HG03457 (cell line): ENCODE results near the gene ANLN.
"Not testable (repeated sequence)": the region's sequence is repeated elsewhere in the genome, so short reads cannot be mapped to it uniquely, and the experiment has no call there.

Source experiments
- ATAC-seq: cut with Tn5 transposase; IDR thresholded peaks from one replicate; pipeline ENCODE4 v1.9.1; 2021; ENCODE audit warnings: moderate number of reproducible peaks; ENCODE audit not compliant: unreplicated experiment

Gene ANLN

DNA sequence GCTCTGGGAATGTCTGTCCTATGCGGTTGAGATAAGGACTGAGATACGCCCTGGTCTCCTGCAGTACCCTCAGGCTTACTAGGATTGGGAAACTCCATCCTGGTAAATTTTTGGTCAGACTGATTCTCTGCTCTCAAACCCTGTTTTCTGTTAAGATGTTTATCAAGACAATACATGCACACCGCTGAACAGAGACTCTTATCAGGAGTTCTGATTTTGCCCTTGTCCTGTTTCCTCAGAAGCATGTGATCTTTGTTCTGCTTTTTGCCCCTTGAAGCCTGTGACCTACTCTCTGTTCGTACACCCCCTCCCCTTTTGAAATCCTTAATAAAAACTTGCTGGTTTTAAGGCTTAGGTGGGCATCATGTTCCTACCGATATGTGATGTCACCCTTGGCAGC is 76.3 kb downstream of the ANLN start:
- ATAC-seq: not testable (repeated sequence)

DNA sequence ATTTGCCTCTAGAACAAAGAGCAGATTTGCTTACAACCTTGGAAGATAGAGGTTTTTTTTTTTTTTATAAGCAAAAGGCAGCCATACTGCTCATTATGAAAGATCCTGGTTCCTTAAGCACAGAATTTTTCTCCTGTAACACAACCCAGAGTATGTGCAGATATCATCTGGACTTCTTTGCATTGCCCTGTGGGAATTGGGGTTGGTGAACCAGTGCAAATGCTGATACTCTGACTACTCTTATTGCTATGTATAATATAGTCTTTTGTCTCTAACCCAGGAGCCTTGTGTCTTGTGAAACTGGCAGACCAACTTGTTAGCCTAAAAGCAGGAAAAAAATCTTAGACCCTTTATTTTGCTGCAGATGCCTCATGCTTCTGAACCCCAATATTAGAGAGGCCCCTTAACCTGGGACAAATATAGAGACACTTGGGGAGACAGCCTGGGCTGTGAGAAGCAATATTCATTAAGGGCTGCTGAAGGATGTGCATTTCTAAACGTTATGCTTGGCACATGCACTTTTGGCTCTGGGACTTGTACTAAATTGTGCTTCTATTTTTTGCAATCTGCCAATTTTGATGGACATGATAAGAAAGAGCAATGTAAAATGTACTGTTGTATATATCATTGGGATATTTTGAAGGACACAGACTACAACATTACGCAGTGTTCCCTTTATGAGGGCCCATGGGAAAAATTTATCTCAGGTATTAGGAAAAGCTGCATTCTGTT is 78.9 kb downstream of the ANLN start:
- ATAC-seq: no peak

DNA sequence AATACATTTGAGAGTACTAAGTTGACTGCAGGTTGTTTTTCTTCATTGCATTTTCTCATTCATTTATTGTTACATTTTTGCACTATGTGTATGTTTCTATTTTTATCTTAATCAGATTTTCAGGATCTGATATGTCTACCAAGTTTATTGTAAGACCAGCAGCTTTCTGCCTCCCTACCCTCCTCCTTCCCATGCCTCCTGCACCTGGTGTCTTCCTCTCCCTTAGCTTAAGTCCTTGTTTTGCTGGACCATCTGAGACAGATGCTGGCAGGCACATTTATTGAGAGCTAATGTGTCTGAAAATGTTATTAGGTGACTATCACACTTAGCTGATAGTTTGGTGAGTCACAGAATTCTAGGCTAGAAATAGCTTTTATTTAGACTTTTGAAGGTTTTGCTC is 79.6 kb downstream of the ANLN start:
- no peak for ATAC-seq

DNA sequence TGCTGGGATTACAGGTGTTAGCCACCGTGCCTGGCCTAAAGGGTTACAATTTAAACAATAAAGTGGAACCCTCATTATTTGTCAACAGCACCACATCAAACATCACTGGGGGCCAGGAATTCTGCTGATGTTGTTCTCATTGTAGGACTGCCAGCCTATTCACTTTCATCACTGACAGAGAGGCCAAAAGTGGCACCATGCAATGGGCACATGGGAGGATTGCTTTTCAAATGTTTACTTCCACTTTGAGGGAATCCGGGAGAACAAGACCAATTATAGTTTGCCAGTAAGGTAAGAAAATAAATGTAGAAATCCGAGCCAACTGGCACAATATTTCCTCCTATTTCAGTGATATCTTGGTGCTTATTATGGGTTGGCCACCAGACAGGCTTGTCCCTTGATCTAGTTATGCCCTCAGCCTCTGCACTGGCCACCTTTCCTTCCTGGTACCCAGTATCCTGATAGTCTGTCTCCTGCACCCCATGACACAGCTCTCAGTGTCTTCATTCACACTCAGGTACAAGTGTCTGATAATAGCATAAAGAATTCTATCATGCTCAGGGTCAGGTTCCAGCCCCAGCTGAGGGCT is 82.6 kb downstream of the ANLN start:
- no peak for ATAC-seq

DNA sequence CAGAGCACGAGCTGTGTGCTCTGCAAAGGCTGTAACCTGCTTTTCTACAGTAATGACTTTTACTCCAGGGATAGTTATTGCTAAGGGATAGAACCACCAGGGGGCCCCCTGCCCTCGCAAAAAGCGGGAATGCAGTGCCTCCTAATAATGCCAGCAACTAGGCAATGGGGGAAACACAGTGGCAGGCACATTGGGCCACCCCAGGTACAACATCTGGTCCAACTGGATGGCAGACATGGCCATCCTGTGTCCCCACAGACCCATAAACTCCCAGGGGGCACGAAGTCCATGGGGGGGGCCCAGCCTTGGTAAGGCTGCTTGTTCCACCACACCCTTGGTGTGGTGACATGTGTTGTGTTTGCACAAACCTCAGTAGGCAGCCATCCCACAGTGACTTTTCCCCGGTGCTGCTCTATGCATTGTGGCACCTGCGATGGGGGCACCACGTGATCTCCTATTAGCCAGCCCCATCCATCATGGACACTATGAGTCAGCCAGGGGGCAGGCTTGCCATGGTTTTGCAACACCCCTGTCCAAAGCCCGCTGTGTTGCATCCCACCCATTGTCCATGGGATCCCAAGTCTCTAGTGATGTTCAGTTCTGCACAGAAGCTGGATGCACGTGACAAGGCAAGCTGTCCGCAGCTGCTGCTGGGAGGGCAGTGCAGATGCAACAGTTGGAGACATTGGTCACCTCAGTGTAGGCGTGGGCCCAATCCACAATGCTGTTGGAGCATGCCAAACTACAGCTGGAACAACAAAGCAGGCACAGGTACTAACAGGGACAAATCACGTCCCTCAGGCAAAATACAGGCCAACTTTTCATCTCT is 84.0 kb downstream of the ANLN start:
- no peak for ATAC-seq

DNA sequence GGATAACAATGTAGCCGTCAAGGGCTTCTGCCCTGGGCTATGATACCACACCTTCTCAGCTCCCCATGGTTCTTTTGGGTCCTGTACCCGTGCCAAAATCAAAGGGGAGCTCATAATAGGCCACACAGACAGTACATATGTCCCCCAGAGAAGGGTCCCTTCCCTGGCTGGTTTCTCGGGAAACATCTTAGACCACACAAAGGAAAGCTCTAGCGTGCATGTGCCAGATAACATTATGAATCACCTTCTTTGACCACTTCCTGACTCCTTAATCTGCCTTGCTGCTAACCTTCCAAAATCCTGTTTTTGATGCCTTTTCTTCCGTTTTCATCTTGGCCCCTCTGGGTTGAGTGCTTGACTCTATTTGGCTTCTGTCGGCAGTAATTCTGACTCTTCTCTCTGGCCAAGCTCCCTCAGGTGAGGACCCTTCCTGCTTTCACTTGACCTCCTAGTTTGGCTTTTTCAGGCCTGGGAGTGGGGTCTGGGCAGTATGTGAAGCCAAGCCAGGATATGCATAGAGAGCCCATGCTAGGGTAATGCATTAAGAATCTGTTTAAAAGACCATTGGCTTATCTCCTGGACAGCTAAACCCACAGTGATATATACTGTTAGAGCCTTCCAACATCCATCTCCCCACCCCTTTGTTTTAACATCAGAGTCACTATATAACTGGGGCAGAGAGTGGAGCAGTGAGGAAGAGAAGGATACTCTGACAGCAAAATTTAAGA is 84.8 kb downstream of the ANLN start:
- no peak for ATAC-seq

DNA sequence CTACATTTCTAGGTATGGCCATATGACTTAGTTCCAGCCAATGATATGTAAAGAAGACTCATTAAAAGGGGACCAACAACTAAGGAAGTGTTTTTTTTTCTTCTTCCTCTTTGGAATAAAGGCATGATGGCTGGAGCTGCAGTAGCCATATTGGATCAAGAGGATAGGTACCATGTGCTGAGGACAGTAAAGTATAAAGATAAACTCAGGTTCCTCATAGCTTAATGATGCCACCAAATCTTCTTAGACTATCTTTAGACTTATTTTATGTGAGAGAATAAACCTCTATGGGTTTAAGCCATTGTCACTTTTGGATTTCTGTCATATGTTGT is 85.3 kb downstream of the ANLN start:
- ATAC-seq: no peak

DNA sequence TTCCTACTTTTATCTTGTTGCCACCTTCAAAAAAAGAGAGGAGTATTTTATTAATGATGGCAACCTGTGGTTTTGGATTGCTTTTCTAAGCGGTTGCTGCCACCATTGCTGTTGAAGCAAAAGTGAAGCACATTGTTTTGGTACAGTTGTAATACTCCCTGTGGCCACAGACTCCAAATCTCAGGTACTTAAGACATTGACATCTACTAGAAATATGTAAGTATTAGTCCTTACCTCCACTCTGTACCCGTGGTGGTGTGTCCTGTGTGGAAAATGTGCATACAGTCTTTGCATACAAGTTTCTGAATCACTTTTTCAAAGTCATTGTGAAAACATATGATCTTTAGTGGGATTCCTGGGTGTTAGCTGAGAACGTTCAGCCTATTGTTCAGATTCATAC is 85.7 kb downstream of the ANLN start:
- ATAC-seq: no peak

DNA sequence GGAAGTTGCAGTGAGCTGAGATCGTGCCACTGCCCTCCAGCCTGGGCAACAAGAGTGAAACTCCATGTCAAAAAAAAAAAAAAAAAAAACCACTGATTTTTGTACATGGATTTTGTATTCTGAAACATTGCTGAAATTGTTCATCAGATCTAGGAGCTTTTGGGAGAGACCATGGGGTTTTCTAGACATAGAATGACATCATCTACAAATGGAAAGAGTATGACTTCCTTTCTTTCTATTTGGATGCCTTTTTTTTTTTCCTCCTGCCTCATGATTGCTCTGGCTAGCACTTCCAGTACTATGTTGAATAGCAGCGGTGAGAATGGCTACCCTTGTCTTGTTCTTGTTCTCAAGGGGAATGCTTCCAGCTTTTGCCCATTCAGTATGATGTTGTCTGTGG is 89.1 kb downstream of the ANLN start:
- no peak for ATAC-seq

DNA sequence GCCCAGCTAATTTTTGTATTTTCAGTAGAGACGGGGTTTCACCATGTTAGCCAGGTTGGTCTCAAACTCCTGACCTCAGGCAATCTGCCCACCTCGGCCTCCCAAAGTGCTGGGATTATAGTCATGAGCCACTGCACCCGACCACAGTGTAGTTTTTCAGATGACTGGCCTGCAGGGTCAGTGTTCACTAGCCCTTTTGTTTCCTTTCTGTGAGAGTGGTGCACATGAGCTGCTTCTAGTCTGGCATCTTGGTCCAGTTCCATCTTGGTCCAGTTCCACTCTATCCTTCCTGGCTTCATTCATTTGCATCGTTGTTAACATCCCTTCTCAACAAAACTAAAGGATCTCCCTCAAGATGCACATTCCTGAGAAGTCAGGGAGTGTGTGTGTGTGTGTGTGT is 94.2 kb downstream of the ANLN start:
- ATAC-seq: not testable (repeated sequence)

DNA sequence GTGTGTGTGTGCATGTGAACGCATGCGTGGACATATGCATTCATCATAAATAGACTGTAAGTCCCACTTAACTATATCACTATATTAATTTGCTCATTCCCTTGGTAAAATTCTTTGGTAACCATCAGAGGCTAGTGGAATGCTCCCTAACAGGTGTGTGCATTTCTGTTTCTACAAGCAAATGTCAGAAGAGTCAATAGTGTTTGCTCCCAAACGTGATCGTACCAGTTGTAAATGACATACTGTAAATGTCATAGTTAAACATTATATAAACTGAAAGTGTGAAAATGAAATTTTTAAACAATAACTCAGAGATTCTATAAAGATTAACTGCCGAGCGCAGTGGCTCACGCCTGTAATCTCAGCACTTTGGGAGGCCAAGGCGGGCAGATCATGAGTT is 94.6 kb downstream of the ANLN start:
- no peak for ATAC-seq

DNA sequence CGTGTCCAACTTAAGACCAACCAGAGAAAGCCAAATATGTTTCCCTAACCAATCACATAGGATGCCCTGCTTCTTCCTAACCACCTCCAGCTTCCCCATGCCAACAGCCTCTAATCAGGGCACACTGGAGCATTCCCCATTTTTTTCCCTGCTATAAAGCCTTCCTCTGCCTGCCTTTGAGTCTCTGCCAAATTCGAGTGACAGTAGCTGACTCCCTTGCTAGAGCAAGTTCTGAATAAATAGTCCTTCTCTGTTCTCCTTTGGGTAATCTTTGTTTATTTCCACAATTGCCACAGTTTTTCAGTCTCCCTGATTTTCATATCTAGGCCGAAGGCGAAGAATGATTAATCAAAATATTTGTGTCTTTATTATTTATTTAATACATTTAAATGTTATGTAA is 96.7 kb downstream of the ANLN start:
- ATAC-seq: no peak

DNA sequence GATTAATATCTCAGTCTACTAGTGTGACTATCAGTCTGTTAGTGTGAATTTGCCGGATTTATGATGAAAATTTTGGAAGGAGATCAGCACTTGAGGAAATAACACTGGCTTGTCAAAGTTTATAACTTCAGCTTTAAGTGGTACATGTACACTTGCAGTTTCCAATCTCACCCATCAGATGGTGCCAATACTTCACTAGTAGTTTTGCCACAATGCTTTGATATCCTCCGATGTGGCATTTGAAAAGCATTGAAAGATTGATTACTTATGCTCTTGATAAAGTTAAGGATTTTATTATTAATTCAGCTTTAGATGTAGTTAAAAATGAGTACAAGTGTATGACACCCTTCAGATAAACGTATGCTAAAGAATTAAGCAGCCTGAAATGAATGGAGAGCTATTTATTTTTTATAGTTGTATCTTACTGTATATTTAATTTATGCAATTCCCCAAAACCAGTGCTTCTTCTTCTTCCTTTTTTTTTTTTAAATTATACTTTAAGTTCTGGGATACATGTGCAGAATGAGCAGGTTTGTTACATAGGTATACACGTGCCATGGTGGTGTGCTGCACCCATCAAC is 98.2 kb downstream of the ANLN start:
- no peak for ATAC-seq

DNA sequence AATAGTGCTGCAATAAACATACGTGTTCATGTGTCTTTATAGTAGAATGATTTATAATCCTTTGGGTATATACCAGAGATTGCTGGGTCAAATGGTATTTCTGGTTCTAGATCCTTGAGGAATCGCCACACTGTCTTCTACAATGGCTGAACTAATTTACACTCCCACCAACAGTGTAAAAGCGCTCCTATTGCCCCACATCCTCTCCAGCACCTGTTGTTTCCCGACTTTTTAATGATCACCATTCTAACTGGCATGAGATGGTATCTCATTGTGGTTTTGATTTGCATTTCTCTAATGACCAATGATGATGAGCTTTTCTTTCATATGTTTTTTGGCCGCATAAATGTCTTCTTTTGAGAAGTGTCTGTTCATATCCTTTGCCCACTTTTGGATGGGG is 99.0 kb downstream of the ANLN start:
- ATAC-seq: not testable (repeated sequence)

DNA sequence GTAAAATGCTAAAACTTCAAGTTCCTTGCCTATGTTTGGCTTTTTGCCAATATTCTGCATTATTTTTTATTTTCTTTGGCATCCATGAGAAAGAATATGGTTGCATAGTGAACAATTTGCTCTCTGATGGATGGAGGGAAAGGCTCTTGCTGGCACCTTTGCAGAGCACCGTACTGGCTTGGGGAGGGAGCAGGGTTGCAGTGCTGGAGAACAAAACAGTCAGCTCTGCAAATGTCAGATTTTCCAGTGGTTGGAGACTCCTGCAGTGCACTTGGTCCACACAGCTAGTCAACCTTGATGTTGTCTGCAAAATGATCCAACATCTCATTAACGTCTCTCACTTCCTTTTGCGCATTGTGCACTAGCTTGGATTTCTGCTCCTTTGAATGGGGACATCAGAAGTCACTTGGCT is 100.8 kb downstream of the ANLN start:
- no peak for ATAC-seq

DNA sequence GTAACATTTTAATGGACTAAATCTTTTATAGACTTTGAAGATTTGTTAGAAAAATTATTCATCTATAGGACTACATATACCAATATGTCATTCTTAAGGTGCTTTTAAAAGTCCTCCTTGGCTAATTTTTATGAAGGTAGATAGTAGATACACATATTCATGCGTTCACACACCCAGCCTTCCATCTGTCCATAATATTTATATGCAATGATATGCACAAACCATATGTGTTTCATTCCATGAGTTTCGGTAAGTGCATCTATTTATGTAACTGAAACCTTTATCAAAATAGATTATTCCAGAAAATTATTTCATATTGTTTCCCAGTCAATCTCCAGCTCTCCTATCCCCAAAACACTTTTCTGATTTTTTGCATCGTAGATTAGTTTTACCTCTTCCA is 101.7 kb downstream of the ANLN start:
- ATAC-seq: no peak

DNA sequence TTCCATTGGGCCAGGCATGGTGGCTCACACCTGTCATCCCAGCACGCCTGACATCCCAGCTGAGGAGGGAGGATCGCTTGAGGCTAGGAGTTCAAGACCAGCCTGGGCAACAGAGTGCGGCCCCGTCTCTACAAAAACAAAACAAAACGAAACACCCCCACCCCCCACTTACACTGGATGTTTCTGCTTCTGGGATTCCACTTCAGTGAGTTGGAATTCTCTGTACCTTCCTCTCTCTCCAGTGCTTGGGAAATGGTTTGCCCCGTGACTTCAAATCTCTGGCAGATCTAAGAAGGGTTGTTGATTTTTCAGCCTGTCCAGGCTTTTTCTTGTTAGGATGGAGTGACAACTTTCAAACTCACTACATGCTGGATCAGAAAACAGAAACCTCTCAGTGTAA is 106.9 kb downstream of the ANLN start:
- ATAC-seq: no peak

DNA sequence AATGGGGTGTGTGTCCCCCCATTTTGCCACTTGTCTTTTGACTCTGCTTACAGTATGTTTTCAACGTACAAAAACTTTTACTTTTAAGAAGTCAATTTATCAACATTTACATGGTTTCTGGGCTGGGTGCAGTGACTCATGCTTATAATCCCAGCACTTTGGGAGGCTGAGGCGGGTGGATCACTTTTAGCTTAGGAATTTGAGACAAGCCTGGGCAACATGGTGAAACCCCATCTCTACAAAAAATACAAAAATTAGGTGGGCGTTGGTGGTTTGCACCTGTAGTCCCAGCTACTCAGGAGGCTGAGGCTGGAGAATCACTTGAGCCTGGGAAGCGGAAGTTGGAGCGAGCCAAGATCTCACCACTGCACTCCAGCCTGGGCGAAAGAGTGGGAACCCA is 107.5 kb downstream of the ANLN start:
- ATAC-seq: not testable (repeated sequence)

DNA sequence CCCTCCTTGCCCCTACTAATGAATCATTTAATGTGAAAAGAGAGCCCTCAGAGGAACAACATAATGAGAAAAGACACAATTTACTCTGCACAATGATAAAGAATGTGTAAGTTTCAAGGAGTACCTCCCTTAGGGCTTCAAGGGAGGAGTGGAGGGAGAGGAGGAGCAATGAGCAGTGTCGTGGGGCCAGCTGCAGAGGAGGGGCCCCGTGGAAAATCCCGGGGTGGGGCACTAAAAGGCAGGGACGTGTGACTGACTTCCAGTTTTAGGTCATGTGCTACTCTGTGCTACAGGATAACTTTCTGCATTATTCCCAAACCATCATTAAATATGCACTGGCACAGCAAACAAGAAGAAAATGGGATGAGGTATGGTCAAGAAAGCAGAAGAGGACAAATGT is 108.1 kb downstream of the ANLN start:
- no peak for ATAC-seq
